GM12892 (cell line): ENCODE measurements around the gene CERT1.

ENCODE experiments used
- POLR2A ChIP-seq: IDR thresholded peaks from 2 replicates; pipeline ENCODE4 v1.6.1; 2011; ENCODE audit warnings: low read depth, low read length, control low read depth
- POLR2AphosphoS5 ChIP-seq: IDR thresholded peaks from 2 replicates; pipeline ENCODE4 v1.6.1; 2011; ENCODE audit warnings: low read depth, low read length, control low read depth

DNA sequence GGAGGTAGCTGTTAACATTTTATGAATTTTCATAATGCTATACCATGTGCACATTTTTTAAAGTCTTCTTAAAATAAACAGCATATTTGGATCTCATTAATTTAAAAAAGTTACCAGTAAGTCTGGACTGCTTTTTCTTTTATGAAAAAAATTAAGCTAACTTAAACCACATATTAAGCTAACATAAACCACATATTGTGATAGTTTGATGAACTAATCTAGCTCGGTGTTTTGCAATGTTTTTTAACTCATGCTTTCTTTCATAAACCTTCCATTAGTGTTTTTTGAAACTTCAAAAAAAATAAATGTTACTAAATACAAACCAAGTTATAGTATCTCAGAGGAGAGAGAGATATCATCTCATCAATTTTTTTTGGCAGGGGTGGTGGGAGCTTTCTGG lies 26.8 kb upstream of the CERT1 start:
- TF ChIP-seq POLR2A: no peak
- no peak for TF ChIP-seq POLR2AphosphoS5
